Amniotic epithelial cell (primary cell): ENCODE data around the gene GLO1.
"Not testable (repeated sequence)": the region's sequence is repeated elsewhere in the genome, so short reads cannot be mapped to it uniquely, and the experiment has no call there.

Experiments
- DNase-seq: peaks from one replicate; pipeline ENCODE4 v3.0.0-alpha.2; 2010; ENCODE audit warnings: low read depth

The GLO1 gene

DNA sequence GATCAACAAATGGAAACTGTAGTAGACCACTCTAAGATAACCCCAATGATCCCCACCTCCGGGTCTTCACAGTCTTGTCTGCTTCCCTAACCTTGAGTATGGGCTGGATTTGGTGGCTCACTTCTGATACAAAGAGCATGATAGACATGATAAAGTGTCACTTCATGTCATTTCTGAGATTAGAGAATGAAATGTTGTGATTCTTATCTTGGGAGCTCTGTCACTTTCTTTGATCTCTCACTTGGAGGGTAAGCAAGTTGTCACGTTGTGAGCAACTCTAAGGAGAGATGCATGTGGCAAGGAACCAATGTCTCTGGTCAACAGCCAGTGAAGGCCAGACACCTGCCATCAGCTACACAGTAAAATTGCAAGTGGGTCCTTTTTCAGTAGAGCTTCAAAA is 3.0 kb upstream of the GLO1 start:
- DNase-seq, result no peak

GRCh38 chr6:38703949-38704590 is 1.1 kb upstream of the GLO1 start:
- peak; percentile 26 for DNase-seq

DNA sequence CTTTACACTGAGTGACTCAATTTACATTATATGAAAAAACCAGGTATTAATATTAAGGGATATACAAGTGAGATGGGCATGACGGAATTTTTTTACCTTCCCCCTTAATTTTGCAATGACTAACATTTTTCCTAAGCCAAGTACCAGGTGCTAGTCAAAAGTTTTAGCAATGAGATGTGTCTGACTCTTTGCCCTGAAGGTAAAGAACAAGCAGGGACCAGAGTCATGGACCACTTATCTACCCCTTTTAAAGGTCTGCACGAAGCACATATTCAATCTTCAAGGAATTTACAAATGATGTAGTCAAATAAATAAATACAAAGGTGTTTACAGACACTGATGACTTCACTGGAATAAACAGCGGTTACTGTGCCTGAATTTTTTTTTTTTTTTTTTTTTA is 1.4 kb downstream of the GLO1 start:
- no peak for DNase-seq

GRCh38 chr6:38699702-38700101 is 3.2 kb downstream of the GLO1 start:
- DNase-seq, result not testable (repeated sequence)

DNA sequence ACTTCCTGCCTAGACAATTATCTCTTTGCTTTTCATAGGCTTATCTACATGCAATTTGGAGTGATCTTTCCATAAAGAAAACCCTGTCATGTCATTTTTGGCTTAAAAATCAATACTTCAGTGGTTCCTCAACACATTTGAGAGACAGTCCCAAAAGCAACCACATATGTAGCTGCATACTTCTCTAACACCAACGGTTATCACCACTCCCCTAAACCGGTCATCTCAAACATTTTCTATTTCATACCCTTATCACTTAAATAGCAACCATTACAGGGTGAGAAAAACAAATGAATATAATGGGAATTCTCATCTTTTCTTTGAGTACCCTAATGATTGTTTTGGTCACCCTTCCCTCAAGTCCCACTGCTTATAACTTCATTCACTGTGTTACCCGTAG is 5.1 kb downstream of the GLO1 start:
- DNase-seq, result no peak

GRCh38 chr6:38696345-38696744 is 6.6 kb downstream of the GLO1 start:
- DNase-seq, result no peak

DNA sequence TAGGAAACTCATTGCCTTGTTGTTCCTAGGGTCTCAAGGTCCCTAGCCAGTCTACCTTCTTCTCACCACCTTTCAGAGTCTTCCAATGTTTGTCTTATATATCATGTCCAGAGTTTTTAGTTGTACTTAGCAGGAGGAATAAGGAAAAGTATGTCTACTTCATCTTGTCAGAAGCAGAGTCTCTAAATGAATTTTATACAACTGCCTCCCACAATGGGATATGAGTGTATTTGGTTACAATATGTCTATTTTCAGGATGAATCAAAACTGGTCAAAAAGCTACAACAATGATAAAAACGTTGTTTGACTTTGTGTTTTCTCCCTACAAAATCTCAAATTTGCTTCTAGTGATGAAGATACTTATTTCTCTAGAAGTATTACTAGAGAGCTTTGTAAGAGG is 7.0 kb downstream of the GLO1 start:
- DNase-seq, result no peak

- DNase-seq, result no peak
Observed at GRCh38 chr6:38695227-38695900, 7.6 kb downstream of the GLO1 start.

DNA sequence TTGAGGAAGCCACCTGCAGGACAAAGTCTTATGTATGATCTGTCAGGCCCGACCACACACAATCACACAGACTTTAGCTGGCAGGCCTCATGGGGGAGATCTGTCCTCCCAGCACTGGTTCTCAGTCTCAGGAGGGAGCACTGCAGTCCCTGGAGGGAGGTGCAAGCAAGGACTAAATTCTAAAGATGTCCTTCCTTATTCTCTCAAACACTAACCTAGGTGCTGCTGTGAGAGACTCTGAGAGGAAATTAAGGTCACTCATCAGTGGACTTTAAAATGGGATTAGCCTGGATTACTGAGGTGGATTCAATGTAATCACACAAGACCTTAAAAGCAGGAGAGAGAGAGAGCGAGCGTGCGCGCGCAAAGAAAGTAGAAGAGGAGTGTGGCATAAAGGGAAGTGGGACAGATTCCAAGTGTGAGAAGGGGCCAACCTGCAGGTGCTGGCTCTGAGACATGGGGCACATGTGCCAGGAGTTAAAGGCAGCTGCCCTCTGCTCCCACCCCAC is 14.3 kb downstream of the GLO1 start:
- DNase-seq, result no peak

- no peak for DNase-seq
Observed at GRCh38 chr6:38687549-38687948, 15.4 kb downstream of the GLO1 start.

DNA sequence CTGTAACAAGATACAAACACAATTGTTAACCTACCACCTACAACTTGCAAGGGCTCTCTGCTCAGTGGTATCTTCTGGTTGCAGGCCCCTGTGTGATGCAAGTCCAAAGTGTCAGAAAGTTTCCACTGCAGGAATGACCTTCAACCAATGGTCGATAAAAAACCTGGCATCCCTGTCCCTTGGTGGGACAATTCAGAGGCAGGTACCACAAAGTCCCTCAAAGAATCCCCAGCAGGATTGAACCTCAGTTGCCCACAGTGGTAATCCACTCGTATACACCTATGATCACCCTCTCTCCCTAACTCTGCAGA is 15.9 kb downstream of the GLO1 start:
- no peak for DNase-seq

DNA sequence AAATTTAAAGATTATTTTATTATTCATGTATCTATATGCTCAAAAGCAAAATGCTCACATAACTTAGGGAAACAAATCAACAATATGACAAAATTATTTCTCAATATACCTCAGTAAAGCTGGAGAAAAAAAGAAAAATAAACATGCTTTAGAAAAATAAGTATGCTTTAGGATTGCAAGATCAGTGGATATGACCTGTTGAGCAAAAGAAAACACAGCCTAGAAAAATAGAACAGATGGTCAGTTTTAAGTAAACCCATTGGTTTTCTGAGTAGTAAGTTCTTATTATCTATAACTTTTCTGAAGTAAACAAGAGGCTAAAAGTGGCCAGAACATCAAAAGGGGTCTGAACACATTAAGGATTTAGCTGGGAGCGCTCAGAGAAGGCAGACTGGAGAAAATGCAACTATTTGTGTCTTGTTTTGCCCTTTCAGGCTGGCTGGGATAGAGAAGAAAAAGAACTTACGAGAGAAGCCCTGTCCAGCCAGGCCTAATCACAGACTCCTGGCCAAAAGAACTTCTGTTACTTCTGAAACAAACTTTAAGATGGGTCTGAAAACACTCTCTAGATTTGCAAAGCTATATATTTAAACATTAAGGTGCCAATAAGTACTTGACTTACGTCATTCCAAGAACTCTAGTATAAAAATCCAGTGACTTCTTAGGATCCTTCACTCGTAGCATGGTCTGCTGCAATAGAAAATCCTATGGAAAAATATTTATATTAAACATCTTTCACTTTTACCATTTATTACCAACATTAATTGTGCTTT is 16.5 kb downstream of the GLO1 start:
- peak; percentile 14 for DNase-seq

GRCh38 chr6:38684904-38685303 is 18.0 kb downstream of the GLO1 start:
- DNase-seq, result no peak

GRCh38 chr6:38684237-38684636 is 18.7 kb downstream of the GLO1 start:
- DNase-seq, result no peak

DNA sequence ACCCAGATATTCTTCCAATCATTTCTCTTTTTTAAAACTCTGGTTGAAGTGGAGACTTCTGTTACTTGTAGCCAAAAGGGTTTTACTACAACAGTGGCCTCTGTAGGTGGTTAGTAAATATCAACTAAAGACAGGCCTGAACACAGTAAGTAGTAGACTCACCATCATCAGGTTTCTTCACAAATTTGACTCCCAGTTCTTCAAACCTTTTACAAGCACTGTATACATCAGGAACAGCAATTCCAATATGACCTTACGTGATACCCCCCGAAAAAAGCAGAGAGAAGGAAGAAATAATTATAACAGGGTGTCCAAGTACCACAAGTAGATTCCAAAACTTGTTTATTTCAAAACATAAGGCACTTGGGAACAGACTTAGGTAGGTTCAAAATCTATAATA is 21.1 kb downstream of the GLO1 start:
- DNase-seq, result no peak

DNA sequence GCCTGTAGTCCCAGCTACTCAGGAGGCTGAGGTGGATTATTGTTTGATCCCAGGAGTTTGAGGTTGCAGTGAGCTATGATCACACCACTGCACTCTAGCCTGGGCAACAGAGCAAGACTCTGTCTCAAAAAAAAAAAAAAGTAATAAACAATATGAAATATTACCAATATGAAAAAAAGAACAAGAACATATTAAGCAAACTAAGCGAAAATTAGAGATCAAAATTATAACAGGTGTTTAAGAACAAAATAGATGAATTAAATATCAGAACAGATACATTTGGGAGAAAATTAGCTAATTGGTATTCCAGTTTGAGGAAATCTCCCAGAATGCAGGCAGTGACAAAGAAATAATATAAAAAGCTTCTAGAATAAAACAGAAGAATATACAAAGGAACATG is 23.3 kb downstream of the GLO1 start:
- no peak for DNase-seq

GRCh38 chr6:38678178-38678760 is 24.7 kb downstream of the GLO1 start:
- no peak for DNase-seq

GRCh38 chr6:38676974-38677544 is 25.9 kb downstream of the GLO1 start:
- peak; percentile 46 for DNase-seq

- DNase-seq, result peak; percentile 79
Observed at GRCh38 chr6:38676236-38676973, 26.5 kb downstream of the GLO1 start.

- no peak for DNase-seq
Observed at GRCh38 chr6:38673397-38674165, 29.4 kb downstream of the GLO1 start.

GRCh38 chr6:38671885-38672467 is 31.0 kb downstream of the GLO1 start:
- peak; percentile 68 for DNase-seq
